ELF-1 (cell line): ENCODE results near the gene CDH1.

Experiments
- DNase-seq: peaks from one replicate; pipeline ENCODE4 v3.0.0-alpha.2; 2016; ENCODE audit warnings: low read depth, low spot score

CDH1 gene

DNA sequence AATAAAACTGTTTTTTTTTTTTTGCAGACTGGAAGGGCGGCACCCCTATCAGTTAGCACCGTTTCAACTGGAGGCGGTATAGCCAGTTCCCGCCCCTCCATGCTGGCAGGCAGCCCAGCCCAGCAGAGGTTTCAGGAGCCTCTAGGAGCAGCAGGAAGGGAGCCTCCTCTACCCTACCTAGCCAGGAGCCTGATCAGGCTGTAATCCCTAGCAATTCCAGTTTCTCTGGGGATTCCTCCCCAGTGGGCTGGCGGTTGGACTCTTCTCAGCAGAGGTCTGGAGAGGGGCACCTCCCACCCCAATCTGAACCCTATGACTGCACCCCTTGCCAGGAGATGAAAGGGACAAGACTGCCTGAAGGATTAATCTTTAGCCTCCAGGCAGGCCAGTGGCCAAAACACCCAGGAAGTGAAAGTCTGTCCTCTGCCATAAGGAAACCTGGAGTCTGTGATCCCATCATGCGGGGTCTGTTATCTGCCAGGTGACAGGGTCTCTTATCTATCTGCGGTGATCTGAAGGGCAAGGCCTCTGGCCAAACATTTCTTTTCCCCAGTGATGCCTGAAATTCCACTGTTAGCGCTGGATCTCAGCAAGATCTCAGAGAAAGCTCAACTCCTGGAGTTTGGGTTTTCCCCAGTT, 4.9 kb upstream of the CDH1 start:
- DNase-seq, result peak; percentile 90

DNA sequence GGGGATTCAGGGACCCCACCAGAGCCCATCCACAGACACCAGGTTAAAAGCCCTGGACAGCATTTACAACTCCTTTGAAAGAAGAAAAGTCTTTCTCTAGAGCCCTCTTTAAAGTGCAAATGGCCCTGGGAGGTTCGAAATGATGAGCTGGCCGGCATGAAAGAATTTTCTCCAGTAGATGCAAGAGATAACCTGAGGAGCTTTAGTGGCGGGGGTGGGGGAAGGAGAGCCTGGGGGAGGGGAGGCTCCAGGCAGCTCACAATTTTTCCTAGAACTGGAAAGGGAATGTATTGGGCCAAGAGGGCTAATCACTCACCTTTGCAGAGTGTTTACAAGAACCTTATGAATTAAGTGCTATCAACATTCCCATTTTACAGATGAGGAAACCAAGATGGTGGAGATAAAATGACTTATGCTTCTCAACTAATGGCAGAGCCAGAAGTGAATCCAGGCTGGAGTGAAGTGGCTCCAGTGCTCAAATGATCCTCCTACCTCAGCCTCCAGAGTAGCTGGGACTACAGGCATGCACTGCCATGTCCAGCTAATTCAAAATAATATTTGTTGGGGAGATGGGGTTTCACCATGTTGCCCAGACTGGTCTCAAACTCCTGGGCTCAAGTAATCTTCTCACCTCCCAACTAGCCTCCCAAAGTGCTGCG, 4.2 kb upstream of the CDH1 start:
- DNase-seq, result peak; percentile 54

DNA sequence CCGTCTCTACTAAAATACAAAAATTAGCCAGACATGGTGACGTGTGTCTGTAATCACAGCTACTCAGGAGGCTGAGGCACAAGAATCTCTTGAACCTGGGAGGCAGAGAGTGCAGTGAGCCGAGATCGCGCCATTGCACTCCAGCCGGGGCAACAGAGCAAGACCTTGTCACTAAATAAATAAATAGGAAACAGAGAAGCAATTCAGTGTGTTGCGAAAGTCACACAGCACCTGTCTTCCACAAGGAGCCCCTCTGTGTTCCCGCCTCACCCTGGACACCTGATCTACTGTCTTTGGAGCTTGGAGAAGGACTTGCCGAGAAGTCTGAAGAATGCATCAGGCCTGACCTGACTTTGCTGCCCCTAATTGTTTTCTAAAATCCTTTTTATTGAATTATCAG, 3.5 kb upstream of the CDH1 start:
- DNase-seq, result no peak

DNA sequence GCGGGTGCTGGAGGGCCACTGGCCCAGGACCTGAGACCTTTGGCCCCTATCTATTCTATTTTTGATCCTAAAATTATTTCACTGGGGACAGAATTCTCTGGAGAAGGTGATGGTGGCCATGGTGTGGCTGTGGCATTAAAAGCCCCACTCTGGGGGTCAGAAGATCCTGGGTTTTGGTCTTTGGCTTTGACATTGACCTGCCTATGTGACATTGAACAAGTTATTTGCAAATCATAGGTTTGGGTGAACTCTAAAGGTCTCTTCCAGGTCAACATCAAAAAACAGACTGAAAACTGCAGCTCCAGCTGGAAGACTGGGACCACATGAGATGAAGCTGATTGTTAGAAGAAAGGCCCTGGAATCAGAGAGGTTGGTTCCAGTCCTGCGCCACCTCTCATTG, 2.3 kb upstream of the CDH1 start:
- no peak for DNase-seq

DNA sequence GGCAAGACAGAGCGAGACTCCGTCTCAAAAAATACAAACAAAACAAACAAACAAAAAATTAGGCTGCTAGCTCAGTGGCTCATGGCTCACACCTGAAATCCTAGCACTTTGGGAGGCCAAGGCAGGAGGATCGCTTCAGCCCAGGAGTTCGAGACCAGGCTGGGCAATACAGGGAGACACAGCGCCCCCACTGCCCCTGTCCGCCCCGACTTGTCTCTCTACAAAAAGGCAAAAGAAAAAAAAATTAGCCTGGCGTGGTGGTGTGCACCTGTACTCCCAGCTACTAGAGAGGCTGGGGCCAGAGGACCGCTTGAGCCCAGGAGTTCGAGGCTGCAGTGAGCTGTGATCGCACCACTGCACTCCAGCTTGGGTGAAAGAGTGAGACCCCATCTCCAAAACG, 531 bp upstream of the CDH1 start:
- DNase-seq, result no peak

DNA sequence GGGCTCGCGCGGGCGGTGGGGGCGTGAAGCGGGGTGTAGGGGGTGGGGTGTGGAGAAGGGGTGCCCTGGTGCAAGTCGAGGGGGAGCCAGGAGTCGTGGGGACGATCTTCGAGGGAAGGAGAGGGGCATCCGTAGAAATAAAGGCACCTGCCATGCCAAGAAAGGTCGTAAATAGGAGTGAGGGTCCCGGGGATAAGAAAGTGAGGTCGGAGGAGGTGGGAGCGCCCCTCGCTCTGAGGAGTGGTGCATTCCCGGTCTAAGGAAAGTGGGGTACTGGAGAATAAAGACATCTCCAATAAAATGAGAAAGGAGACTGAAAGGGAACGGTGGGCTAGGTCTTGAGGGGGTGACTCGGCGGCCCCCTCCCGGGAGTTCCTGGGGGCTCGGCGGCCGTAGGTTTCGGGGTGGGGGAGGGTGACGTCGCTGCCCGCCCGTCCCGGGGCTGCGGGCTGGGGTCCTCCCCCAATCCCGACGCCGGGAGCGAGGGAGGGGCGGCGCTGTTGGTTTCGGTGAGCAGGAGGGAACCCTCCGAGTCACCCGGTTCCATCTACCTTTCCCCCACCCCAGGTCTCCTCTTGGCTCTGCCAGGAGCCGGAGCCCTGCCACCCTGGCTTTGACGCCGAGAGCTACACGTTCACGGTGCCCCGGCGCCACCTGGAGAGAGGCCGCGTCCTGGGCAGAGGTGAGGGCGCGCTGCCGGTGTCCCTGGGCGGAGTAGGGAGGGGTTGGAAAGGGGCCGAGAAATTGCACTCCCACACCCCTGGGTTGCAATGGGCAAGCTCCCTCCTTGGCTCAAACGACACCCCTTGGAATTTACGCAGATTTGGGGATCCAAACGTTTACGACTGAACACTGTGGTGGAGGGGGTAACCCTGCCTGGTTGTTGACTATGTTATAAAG, 888 bp downstream of the CDH1 start:
- no peak for DNase-seq

DNA sequence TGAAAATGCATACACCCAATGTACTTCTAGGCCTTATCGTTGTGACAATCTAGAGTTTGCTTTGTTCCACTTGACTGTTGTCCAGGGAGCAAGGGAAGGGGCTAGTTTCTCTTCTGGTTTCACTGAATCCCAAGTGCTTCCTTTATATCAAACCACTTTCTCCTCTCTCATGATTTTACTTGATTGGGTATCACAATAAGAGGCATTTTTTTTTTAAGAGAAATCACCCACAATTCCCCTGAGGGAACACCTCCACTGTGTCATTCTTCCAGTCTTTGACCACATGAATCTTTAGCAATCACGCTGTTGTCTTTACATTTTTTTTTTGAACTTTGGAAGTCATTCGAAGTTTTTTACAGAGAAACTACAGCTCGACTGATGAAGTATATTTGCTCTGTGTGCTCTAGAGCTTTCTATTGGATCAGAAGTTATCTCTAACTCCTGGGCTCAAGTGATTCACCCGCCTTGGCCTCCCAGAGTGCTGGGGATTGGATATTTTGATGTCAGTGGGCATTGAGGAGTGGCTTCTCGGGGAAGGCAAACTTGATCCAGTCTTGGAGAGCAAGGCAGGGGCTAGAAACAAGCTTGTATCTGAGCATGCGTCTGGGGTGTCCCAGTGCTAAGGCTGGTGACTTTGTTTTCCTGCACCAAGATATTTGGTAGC, 3.0 kb downstream of the CDH1 start:
- DNase-seq, result no peak

DNA sequence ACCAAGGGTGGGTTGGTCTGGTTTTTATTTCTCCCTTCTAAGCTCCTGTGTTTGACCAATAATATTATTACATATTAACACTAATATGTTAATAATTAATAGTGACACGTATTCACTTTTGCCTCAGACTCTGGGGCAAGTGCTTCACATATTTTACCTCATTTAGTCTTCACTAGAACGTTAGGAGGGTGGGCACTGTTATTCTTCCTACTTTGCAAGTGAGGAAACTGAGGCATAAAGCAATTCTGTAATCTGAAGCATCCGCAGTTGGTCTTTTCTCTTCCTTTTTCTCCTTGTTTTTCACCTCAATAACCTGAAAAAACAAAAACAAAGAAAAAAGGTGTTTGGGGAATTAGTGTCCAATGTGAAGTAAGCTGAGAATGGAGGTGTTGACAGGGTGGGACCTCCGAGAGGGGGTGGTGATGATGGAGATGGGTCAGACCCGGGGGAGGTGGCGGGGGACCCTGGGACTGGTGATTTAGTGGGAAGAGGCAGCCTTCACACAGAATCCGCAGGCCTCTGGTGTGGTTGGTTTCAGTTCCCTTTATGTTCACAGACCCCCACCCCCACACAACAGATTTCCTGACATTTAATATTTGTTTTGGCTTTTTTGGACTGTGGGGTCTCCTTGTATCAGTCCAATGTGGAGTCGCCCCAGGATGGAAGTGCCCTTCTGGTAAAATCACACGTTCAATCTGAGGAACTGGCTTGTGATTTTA, 3.7 kb downstream of the CDH1 start:
- DNase-seq, result no peak

DNA sequence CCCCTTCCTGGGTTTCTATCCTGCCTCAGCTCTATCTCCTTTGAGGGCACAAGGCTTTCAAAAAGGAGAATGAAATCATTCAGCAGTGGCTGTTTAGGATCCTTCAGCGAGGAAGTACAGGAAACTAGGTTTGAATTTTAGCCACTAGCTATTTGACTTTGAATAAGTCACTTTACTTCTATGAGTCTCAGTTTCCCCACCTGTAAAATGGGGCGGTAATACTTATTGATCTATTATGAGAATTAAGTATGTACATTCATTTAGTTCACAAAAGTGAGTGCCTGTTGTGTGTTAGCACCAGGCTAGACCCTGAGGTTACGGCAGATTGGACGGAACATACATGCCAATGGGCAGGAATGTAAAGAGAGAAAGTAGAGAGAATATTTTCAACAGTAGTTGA, 6.6 kb downstream of the CDH1 start:
- no peak for DNase-seq

DNA sequence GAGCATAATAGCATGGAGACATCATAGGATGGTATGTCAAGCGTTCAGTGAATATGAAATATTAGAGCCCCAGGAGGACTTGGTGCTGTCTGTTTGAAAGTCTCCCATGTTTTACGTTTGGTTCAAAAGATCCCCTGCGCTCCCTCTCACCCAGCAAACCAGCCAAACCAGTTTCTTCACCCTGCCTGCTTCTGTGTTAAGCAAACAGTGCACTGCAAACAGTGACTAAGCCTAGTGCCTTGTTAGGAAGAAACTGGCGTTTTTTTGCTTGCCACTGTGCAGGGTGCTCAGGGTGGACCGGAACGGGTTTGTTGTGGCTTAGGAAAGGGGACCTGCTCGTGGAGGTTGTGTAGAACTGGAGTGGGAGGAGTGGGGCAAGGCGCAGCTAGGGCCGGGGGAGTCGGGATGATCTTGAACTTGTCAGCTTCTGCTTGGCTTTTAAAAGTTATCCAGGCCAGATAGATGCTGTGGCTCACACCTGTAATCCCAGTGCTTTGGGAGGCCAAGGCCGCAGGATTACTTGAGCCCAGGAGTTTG, 7.7 kb downstream of the CDH1 start:
- DNase-seq, result peak; percentile 79

DNA sequence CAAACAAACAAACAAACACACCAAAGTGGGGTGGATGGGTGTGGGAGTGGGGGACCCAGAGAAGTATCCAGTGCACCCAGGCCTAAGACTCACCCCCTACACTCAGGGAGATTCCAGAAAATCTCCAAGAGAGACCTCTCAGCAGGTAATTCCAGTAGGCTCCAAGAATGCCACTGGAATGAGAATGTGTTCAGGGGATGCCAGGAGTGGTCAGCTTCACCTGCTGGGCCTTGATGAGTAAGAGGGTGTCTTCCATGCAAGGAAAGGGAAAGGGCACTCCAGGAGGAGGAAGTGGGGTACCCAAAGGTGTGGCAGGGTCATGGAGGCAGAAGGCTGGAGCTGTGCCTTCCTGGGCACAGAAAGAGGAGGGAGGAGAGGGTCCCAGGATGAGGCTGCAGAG, 9.9 kb downstream of the CDH1 start:
- no peak for DNase-seq

DNA sequence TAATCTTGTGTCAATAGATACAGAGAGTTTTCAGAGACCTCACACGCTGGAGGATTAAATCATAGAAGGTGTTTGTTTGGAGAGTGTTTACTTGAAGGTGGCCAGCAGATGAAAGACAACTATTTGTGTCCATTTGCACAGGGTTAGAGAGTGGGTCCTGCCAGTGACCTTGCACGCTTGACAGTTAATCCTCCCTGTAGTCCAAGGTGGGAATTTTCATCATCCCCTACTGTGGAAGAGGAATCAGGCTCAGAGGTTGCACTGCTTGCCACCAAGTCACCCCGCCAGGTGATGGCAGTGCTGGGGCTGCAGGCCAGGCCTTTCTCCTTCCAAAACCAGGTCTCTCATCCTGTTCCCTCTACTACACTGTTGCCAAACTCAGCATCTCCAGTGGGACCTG, 12.3 kb downstream of the CDH1 start:
- DNase-seq, result no peak

DNA sequence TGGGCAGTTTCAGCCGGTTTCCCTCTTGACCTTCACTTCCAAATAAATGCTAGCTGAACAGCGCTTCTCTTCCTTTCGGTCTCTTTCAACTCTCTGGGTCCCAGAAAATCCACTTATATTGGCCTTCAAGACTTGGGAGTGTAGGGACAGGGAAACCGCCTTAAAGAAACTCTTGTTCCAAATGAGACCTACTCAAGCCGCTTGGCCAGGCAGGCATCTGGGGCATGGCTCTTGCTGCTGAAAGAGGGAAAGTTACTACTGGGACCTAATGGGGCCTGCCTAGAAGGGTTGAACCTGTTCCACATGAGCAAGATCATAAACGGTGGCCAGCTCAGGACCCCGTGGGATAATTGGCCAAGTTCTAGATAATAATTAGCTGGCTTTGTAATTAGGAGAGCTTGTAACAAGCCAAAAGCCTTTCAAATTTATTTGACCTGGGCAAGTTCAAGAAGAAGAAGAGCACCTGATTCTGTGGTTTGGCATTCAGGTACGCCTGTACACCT, 13.2 kb downstream of the CDH1 start:
- no peak for DNase-seq

DNA sequence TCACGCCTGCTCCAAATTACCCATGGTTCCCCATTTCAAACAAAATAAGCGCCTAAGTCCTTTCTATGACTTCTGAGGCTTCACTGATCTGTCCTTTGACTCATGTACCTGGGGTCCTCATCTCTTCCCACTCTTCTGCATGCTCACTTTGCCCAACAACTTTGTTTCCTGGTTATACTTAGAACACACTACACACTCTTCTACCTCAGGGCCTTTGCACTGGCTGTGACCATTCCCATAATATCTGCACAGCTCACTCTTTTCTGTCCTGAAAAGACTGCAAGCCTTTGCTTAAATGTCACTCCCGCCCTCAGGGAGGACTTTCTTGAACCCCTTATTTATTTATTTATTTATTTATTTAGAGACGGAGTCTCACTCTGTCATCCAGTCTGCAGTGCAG, 14.1 kb downstream of the CDH1 start:
- DNase-seq, result no peak

DNA sequence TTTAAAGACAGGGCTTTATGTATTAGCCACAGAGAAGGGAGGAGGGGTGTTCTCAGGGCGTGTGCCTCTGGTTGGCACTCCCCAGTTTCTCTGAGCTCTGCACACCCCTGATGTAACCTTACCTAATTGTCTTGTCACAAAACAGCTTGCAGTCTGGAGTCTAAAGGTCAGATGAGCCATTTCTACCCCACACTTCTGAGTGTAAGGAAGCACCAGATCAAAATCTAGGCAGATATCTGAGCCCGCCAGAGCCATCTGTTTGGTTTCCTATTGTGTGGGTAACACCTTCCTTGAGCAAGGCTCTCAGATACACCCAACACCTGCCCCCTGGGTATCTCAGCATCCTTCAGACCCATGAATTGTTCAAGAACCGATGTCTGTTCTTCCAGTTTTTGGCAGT, 15.5 kb downstream of the CDH1 start:
- no peak for DNase-seq

DNA sequence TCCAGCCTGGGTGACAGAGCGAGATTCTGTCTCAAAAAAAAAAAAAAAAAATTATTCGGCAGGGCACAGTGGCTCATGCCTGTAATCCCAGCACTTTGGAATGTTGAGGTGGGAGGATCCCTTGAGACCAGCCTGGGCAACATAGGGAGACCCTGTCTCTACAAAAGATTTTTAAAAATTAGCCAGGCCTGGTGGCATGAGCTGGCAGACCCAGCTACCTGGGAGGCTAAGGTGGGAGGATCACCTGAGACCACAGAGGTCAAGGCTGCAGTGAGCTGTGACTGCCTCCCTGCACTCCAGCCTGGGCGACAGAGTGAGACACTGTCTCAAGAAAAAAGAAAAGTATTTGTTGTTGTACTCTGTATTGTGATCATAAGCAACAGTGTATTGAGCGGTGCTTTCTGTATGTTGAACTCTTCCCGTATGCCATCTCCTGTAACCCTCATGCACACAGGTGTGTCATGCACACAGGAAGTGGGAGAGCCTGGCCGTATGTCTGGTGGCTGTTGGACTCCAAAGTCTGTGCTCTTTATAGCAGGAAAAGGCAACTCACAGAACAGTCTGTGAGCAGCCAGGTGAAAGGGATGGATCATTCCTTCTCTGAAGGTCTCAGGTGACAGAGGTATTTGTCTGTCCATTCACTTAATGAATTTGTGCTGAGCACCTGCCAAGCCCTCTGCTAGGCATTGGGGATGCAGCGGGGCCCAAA, 17.1 kb downstream of the CDH1 start:
- no peak for DNase-seq

DNA sequence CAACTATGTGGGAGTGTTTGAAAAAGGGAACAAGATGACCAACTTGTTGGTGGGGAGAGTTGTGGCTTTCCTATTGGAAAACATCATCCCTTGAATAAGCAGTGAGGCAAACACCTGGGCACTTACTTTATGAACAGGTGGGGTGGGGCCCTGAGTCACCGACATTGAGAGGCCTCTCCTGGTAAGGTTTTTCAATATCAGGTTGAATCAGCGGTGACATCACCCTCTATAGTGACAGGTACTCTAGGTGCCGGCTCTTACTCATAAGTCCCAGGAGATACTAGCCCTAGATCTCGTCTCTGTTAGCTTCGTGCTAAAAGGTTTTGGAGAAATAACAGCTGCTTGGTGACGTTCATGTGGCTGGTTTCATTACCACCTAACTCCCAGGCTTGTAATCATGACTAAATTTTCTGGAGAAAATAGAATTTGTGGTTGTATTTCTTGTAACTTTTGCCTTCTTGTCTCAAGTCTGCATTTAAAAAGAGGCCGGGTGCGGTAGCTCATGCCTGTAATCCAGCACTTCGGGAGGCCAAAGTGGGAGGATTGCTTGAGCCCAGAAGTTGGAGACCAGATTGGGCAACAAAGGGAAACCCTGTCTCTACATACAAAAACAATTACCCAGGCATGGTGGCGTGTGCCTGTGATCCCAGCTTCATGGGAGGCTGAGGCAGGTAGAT, 19.3 kb downstream of the CDH1 start:
- DNase-seq, result no peak

DNA sequence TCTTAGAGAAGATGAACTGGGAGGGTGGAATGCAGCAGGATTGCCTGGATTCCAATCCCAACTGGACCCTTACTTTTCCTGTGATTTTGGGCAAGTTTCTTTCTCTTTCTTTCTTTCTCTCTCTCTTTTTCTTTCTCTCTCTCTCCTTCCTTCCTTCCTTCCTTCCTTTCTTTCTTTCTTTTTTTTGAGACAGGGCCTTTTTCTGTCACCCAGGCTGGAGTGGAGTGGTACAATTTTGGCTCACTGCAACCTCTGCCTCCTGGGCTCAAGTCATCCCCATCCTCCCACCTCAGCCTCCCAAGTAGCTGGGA, 20.5 kb downstream of the CDH1 start:
- no peak for DNase-seq

DNA sequence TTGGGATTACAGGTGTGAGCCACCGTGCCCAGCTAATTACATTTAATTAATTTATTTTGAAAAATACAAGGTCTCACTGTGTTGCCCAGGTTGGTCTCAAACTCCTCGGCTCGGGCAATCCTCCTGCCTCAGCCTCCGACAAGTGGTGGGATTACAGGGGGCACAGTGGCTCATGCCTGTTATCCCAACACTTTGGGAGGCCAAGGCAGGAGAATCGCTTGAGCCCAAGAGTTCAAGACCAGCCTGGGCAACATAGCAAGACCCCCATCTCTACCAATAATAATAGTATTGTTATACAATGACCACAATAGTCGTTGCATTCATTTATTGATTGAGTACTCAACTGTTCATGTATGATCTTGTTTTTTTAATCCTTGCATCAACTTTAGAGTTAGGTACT, 22.0 kb downstream of the CDH1 start:
- DNase-seq, result no peak

DNA sequence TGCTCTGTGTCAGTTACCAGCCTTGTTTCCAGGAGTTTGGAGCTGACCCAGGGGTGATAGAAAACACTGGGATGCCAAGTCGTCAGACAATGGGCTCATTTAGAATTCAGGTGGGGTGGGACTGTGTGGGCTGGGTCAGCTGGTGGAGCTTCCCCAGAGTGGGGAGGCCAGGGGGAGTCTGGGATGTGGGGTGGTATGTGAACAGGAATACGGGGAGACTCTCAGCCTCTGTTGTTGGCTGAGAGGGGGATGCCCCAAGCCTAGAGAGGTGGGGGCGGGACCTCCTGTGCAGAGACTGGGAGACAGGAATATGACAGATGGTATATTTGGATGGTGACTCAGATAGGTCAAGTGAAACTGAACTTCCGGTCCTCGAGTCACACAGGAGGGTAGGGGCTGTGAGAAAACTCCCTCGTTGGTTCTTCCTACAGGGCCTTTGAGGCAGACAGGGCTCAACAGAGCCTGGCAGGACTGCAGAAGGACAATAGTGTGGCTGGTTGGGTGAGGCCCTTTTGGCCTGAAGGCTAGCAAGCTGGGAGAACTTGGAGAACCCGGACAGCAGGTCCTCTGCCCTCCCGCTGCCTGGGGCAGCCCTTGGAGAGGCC, 23.7 kb downstream of the CDH1 start:
- peak; percentile 61 for DNase-seq
